Hematopoietic multipotent progenitor cell treated with erythropoietin and hydrocortisone succinate and interleukin-3 and kit ligand, for 8 days (in vitro differentiated cells): Measurements from ENCODE around the gene HERPUD1.
A peak's percentile ranks its signal among the peaks of the same experiment; 100 is the strongest.

ENCODE experiments used
- DNase-seq: peaks from one replicate; pipeline ENCODE4 v3.0.0-alpha.2; 2015

The HERPUD1 gene

GRCh38 chr16:56936491-56936890 is 4.5 kb downstream of the HERPUD1 start:
- DNase-seq, result no peak

GRCh38 chr16:56936950-56937349 is 5.0 kb downstream of the HERPUD1 start:
- no peak for DNase-seq

GRCh38 chr16:56938664-56939513 is 6.9 kb downstream of the HERPUD1 start:
- no peak for DNase-seq

GRCh38 chr16:56939801-56940200 is 7.9 kb downstream of the HERPUD1 start:
- no peak for DNase-seq

GRCh38 chr16:56941092-56941491 is 9.2 kb downstream of the HERPUD1 start:
- no peak for DNase-seq

GRCh38 chr16:56941856-56942331 is 10.0 kb downstream of the HERPUD1 start:
- no peak for DNase-seq

GRCh38 chr16:56943761-56944375 is 11.9 kb downstream of the HERPUD1 start:
- DNase-seq, result no peak

GRCh38 chr16:56944954-56945839 is 13.3 kb downstream of the HERPUD1 start:
- DNase-seq, result no peak

GRCh38 chr16:56945847-56946527 is 14.0 kb downstream of the HERPUD1 start:
- no peak for DNase-seq

GRCh38 chr16:56946767-56947603 is 15.0 kb downstream of the HERPUD1 start:
- DNase-seq, result no peak

GRCh38 chr16:56947604-56947995 is 15.7 kb downstream of the HERPUD1 start:
- DNase-seq, result no peak

- no peak for DNase-seq
These were observed 16.3 kb downstream of the HERPUD1 start for GRCh38 chr16:56948234-56948633.

GRCh38 chr16:56950051-56950450 is 18.1 kb downstream of the HERPUD1 start:
- no peak for DNase-seq

- no peak for DNase-seq
These were observed 18.5 kb downstream of the HERPUD1 start for GRCh38 chr16:56950455-56950854.

GRCh38 chr16:56950881-56951771 is 19.2 kb downstream of the HERPUD1 start:
- DNase-seq, result peak; percentile 32

- no peak for DNase-seq
These were observed 21.1 kb downstream of the HERPUD1 start for GRCh38 chr16:56953006-56953405.

- no peak for DNase-seq
These were observed 24.1 kb downstream of the HERPUD1 start for GRCh38 chr16:56956076-56956475.

GRCh38 chr16:56956756-56957155 is 24.8 kb downstream of the HERPUD1 start:
- no peak for DNase-seq

- DNase-seq, result no peak
These were observed 28.8 kb downstream of the HERPUD1 start for GRCh38 chr16:56960681-56961281.

- DNase-seq, result no peak
These were observed 29.4 kb downstream of the HERPUD1 start for GRCh38 chr16:56961386-56961785.
